Measurements from ENCODE around the gene KRTAP5-6.

KRTAP5-6 gene

GRCh38 chr11:1733716-1734640, 37.0 kb downstream of the KRTAP5-6 start:
- no peak for DNase-seq (ENCODE audit: low read depth)

GRCh38 chr11:1734641-1735081, 37.7 kb downstream of the KRTAP5-6 start:
- DNase-seq (ENCODE audit: low read depth) = no peak

- DNase-seq (ENCODE audit: low read depth) = no peak
These were observed 38.3 kb downstream of the KRTAP5-6 start for GRCh38 chr11:1735271-1735670.

- DNase-seq (ENCODE audit: low read depth) = no peak
These were observed 39.5 kb downstream of the KRTAP5-6 start for GRCh38 chr11:1736447-1736992.

GRCh38 chr11:1737080-1737757, 40.2 kb downstream of the KRTAP5-6 start:
- DNase-seq (ENCODE audit: low read depth) = no peak

- DNase-seq (ENCODE audit: low read depth) = no peak
These were observed 41.4 kb downstream of the KRTAP5-6 start for GRCh38 chr11:1738380-1738779.

- DNase-seq (ENCODE audit: low read depth) = no peak
These were observed 42.6 kb downstream of the KRTAP5-6 start for GRCh38 chr11:1739576-1739975.

GRCh38 chr11:1740786-1741530, 44.0 kb downstream of the KRTAP5-6 start:
- no peak for DNase-seq (ENCODE audit: low read depth)

- DNase-seq (ENCODE audit: low read depth) = no peak
These were observed 44.7 kb downstream of the KRTAP5-6 start for GRCh38 chr11:1741741-1742140.

GRCh38 chr11:1742371-1742770, 45.4 kb downstream of the KRTAP5-6 start:
- no peak for DNase-seq (ENCODE audit: low read depth)

GRCh38 chr11:1742869-1743584, 46.0 kb downstream of the KRTAP5-6 start:
- DNase-seq (ENCODE audit: low read depth) = no peak

GRCh38 chr11:1743585-1744136, 46.7 kb downstream of the KRTAP5-6 start:
- no peak for DNase-seq (ENCODE audit: low read depth)

GRCh38 chr11:1744137-1744886, 47.3 kb downstream of the KRTAP5-6 start:
- DNase-seq (ENCODE audit: low read depth) = no peak

GRCh38 chr11:1744891-1745700, 48.1 kb downstream of the KRTAP5-6 start:
- no peak for DNase-seq (ENCODE audit: low read depth)

GRCh38 chr11:1745701-1746320, 48.8 kb downstream of the KRTAP5-6 start:
- no peak for DNase-seq (ENCODE audit: low read depth)

- DNase-seq (ENCODE audit: low read depth) = no peak
These were observed 49.5 kb downstream of the KRTAP5-6 start for GRCh38 chr11:1746511-1746931.

- DNase-seq (ENCODE audit: low read depth) = no peak
These were observed 50.2 kb downstream of the KRTAP5-6 start for GRCh38 chr11:1746956-1747752.
